ENCODE data around the gene MCEMP1.
A peak's percentile ranks its signal among the peaks of the same experiment; 100 is the strongest.

The MCEMP1 gene

GRCh38 chr19:7676854-7677253, at the start of gene MCEMP1:
MCEMP1 (plus strand) TSS chr19:7677090; CDS start chr19:7677121, 31 bp downstream.
- DNase-seq (ENCODE audit: low spot score), result no peak

- no peak for DNase-seq (ENCODE audit: low spot score)
Observed at GRCh38 chr19:7627166-7627565, 49.7 kb upstream of the MCEMP1 start.

- no peak for DNase-seq (ENCODE audit: low spot score)
Observed at GRCh38 chr19:7628589-7629311, 48.1 kb upstream of the MCEMP1 start.

DNA sequence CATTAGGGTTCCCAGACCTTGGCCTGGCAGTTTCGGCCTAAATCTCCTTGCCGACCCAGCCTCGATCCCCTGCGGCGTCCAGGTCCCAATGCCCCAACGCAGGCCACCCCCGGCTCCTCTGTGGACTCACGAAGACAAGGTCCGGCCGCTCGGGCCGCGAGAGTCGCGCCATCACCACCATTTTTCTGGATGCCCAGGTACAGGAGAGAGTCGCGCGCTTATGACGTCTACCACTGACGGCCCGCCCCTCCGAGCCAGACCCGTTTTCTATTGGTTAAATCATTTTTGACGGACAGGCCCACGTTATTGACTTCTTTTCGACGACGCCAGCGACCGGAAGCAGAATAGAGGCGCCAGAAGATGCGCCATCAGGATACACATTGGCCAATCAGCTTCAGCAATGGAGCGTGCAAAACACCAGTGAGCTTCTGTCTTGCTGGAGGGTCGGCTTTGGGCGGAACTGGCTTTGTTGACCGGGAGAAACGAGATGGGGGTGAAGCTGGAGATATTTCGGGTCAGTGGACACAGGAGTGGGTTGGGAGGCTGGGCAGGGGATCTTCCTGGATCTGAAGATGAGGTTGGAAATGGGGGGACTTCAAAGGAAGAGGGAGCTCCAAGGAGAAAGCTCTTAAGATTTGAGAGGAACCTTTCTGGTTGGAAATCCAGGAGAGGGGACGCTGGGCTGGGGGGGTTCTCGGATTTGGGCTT, 47.4 kb upstream of the MCEMP1 start, which contains the start of the genes PET100 and XAB2:
Gene PET100, plus strand, starts transcription at position 447 of the 708 bp plus-strand sequence. Its CDS starts 41 bp downstream, at position 488.
Gene XAB2, minus strand, starts transcription at position 199 of the 708 bp plus-strand sequence. Its CDS starts 18 bp downstream, at position 181.
- DNase-seq (ENCODE audit: low spot score), result peak; percentile 98

DNA sequence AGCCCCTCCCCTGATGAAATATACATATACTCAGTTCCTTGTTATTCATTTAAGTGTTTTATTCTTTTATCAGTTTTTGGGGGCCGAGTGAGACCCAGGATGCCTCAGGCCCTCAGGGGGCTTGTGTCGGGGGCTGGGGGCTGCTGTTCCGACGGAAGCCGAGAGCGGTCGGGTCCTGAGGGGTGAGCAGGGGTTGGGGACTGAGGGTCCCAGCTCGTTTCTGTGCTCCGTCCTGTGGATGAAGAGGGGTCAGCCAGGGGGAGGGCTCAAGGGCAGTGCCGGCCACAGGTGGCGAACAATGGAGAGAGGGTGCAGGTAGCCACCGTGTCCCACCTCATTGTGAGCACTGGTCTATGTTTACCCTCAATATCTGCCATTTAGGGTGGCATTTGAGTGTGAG, 45.3 kb upstream of the MCEMP1 start:
- DNase-seq (ENCODE audit: low spot score), result no peak

GRCh38 chr19:7632340-7633203, 44.3 kb upstream of the MCEMP1 start:
- DNase-seq (ENCODE audit: low spot score), result no peak

- no peak for DNase-seq (ENCODE audit: low spot score)
Observed at GRCh38 chr19:7633698-7634097, 43.2 kb upstream of the MCEMP1 start, which contains the start of gene PCP2. PCP2 (minus strand) TSS chr19:7633719; CDS start chr19:7633457, 262 bp downstream.

DNA sequence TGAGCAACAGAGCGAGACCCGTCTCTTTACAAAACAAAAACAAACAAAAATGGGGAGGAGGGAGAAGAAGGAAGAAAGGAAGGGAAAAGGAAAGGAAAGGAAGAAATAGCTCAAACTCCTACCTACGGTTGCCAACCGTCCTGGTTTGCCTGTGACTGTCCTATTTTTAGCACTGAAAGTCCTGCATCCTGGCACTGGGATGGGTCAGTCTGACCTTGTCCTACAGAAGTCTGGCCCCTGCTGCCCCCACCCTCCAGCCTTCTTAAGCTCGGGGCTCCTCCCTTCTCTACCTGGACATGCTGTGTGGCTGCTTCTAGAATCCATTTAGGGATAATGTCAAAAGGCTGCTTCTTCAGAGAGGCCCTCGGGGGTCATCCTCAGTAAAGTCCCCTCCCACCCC, 41.2 kb upstream of the MCEMP1 start:
- DNase-seq (ENCODE audit: low spot score), result no peak

GRCh38 chr19:7636317-7636690, 40.6 kb upstream of the MCEMP1 start:
- no peak for DNase-seq (ENCODE audit: low spot score)

- peak; percentile 94 for DNase-seq (ENCODE audit: low spot score)
Observed at GRCh38 chr19:7636691-7637373, 40.1 kb upstream of the MCEMP1 start, which contains the start of gene STXBP2. STXBP2 (plus strand) TSS chr19:7637110; CDS start chr19:7637150, 40 bp downstream.

DNA sequence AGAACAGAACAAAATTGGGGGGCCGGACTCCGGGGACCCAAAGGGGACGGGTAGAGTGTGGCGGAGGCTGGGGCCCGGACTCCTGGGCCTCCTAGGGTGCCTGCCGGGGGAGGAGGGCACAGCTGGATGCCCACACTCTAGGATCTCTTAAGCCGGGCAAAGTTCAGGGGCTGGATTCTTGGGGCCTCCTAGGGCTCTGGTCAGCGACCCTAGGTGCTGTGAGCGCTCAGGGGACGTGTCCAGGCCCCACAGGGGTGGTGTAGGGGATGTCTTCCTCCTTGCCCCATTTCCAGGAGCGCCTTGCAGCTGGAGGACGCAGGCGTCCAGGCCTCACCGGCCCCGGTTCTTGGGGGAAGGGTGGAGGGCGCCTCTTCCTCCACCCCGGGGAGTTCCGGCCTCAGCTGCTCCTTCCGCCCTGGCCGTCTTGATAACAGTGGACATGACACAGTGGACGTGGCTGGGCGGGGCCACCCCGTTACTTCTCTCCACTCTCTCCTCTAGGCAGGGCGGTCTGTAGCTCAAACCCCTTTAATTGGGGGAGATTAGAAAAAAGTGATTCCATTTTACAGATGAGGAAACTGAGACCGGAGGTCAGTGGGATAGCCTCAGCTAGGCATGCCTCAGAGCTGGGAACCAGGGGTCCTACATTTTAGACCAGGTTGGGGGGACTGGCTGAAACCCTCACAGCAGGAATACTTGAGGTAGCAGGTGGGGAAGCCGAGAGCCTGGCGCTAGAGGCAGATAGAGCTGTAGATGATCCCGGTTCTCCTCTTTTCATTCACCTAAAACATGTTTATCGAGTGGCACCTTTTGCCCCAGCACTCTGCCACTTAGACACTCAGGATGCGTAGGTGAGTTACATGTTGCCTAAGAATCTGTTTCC, 39.3 kb upstream of the MCEMP1 start:
- peak; percentile 10 for DNase-seq (ENCODE audit: low spot score)

DNA sequence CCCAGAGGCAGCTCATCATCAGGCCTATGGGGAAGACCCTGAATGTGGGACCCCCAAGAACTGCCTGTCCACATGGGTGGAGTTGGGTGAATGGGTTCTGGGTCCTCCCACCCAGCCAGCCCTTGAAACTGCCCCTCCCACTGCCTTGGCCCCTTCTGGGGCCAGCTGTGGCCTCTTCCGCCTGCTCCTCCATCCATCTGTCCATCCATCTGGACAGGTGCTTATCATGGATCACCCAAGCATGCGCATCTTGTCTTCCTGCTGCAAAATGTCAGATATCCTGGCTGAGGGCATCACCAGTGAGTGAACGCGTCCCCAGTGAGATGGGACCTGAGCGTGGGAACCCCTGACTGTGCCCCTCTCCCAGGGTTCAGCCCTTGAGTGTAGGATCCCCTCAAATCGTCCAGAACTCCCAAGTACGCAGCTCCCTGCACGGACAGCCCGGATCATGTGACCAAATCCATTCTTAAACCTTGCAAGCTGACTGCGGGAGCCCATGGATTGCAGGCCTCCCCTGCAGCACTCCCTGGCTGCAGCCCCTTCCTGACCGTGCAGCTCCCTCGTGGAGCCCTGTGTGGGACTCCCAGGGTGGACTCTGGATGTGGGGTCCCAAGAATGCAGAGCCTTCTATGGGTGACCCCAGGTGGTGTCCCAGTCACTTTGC, 38.0 kb upstream of the MCEMP1 start:
- no peak for DNase-seq (ENCODE audit: low spot score)

- DNase-seq (ENCODE audit: low spot score), result no peak
Observed at GRCh38 chr19:7639863-7640348, 37.0 kb upstream of the MCEMP1 start.

GRCh38 chr19:7640803-7641202, 36.1 kb upstream of the MCEMP1 start:
- DNase-seq (ENCODE audit: low spot score), result no peak

- DNase-seq (ENCODE audit: low spot score), result no peak
Observed at GRCh38 chr19:7641290-7642276, 35.3 kb upstream of the MCEMP1 start.

- no peak for DNase-seq (ENCODE audit: low spot score)
Observed at GRCh38 chr19:7642295-7643030, 34.4 kb upstream of the MCEMP1 start.

DNA sequence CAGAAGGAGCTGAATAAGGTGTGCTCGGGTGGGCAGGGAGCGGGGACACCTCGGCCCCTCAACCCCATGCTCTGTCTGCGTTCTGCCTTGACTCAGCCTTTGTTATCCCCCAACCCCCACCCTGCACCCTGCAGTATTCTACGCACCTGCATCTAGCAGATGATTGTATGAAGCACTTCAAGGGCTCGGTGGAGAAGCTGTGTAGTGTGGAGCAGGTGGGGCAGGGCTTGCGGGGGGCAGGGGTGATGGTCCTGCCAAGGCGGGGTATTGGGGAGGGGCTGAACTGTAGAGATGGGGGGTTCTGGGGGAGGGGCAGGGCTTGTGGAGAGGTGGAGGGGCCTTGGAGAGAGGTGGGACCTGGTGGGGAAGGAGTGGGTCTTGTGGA, 33.9 kb upstream of the MCEMP1 start:
- no peak for DNase-seq (ENCODE audit: low spot score)
